CD4-positive, alpha-beta T cell treated with Interleukin-17A for 1 hour (primary cell): ENCODE results near the gene CHD6.

Source experiments
- DNase-seq: peaks from one replicate; pipeline ENCODE4 v3.0.0-alpha.2; 2020

Gene CHD6

GRCh38 chr20:41505184-41505583 is 113.0 kb downstream of the CHD6 start:
- DNase-seq: no peak

GRCh38 chr20:41501376-41501775 is 116.8 kb downstream of the CHD6 start:
- DNase-seq: no peak

GRCh38 chr20:41499961-41500725 is 118.0 kb downstream of the CHD6 start:
- no peak for DNase-seq

- no peak for DNase-seq
Observed at GRCh38 chr20:41499064-41499463, 119.1 kb downstream of the CHD6 start.

GRCh38 chr20:41497186-41497895 is 120.8 kb downstream of the CHD6 start:
- DNase-seq: no peak

GRCh38 chr20:41494451-41494850 is 123.7 kb downstream of the CHD6 start:
- no peak for DNase-seq

- no peak for DNase-seq
Observed at GRCh38 chr20:41483553-41483930, 134.6 kb downstream of the CHD6 start.

- no peak for DNase-seq
Observed at GRCh38 chr20:41482647-41483552, 135.3 kb downstream of the CHD6 start.

GRCh38 chr20:41480054-41480770 is 138.0 kb downstream of the CHD6 start:
- DNase-seq: no peak

GRCh38 chr20:41479113-41479512 is 139.1 kb downstream of the CHD6 start:
- DNase-seq: no peak

- no peak for DNase-seq
Observed at GRCh38 chr20:41478026-41478425, 140.2 kb downstream of the CHD6 start.

- DNase-seq: no peak
Observed at GRCh38 chr20:41476446-41476845, 141.7 kb downstream of the CHD6 start.

GRCh38 chr20:41476013-41476441 is 142.2 kb downstream of the CHD6 start:
- no peak for DNase-seq

- no peak for DNase-seq
Observed at GRCh38 chr20:41475503-41475902, 142.7 kb downstream of the CHD6 start.

GRCh38 chr20:41470362-41471095 is 147.6 kb downstream of the CHD6 start:
- no peak for DNase-seq

- no peak for DNase-seq
Observed at GRCh38 chr20:41469868-41470267, 148.3 kb downstream of the CHD6 start.

- DNase-seq: no peak
Observed at GRCh38 chr20:41468994-41469600, 149.1 kb downstream of the CHD6 start.

GRCh38 chr20:41467690-41468089 is 150.5 kb downstream of the CHD6 start:
- no peak for DNase-seq

- no peak for DNase-seq
Observed at GRCh38 chr20:41467220-41467619, 151.0 kb downstream of the CHD6 start.

- DNase-seq: no peak
Observed at GRCh38 chr20:41463567-41463966, 154.6 kb downstream of the CHD6 start.

GRCh38 chr20:41462372-41463161 is 155.6 kb downstream of the CHD6 start:
- DNase-seq: no peak
